T-helper 2 cell treated with Interferon-gamma antibody and Interleukin-4, amounts not matched to agents 100 ng/mL and 5 ng/mL, for 36 hours (primary cell): ENCODE measurements around the gene TRIM17. TPM values are rescaled to one million over a fixed set of nuclear protein-coding genes. Genes with fewer than 3 reads are reported as not detected.

ENCODE experiments used
- intact Hi-C: fragments of 100-400 bp; cut with micrococcal nuclease; formaldehyde crosslinking; loops from one replicate; pipeline ENCODE4 v1.15.1; 2023
- total RNA-seq: library from RNA; stranded (reverse); gene quantifications from 2 replicates; pipeline ENCODE4 v1.2.3, GENCODE V29; 2022

TRIM17 gene, protein sequence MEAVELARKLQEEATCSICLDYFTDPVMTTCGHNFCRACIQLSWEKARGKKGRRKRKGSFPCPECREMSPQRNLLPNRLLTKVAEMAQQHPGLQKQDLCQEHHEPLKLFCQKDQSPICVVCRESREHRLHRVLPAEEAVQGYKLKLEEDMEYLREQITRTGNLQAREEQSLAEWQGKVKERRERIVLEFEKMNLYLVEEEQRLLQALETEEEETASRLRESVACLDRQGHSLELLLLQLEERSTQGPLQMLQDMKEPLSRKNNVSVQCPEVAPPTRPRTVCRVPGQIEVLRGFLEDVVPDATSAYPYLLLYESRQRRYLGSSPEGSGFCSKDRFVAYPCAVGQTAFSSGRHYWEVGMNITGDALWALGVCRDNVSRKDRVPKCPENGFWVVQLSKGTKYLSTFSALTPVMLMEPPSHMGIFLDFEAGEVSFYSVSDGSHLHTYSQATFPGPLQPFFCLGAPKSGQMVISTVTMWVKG
- 2.5 TPM in 2 replicates for total RNA-seq

- intact Hi-C loops, result loop anchor here (1.0 kb wide), 1 partner anchor 9 kb away; no protein-coding TSS in a partner anchor
Observed at GRCh38 chr1:228416217-228416933, at the start of gene TRIM17. Gene TRIM17 (minus strand): TSS chr1:228416861. CDS start chr1:228415072, 1,789 bp downstream.

GRCh38 chr1:228465571-228466146 is 49.0 kb upstream of the TRIM17 start:
- intact Hi-C loops, result loop anchor here (1.0 to 10.0 kb wide), 5 partner anchors 8 to 361 kb away; partner anchors contain the start of genes C1orf35, MRPL55 and TRIM11

DNA sequence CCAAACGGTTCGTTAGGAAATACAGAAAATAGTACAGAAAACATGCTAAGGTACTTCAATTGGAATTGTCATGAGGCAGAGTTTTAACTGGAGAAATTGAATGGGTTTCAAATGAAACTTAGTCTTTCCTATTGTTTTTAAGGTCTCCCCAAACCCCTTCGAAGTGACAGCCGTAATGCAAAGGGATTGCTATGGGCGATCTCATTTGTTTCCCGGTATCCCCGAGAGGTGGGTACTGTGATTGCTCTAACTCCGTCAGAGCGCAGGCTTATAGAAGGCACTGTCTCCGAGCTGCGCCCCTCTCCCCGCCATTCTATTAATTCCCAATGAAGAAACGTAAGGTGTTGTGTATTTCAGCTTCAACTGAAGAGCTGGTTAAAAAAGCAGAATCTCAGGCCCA is 48.5 kb upstream of the TRIM17 start:
- intact Hi-C loops, result loop anchor here (2.0 to 10.0 kb wide), 4 partner anchors 58 to 360 kb away; partner anchors contain the start of genes C1orf35, MRPL55 and TRIM11

- intact Hi-C loops, result loop anchor here (1.0 to 10.0 kb wide), 7 partner anchors 23 to 677 kb away; partner anchors contain the start of genes C1orf35, IBA57, MRPL55 and RNF187
Observed at GRCh38 chr1:228464487-228464983, 47.9 kb upstream of the TRIM17 start.

DNA sequence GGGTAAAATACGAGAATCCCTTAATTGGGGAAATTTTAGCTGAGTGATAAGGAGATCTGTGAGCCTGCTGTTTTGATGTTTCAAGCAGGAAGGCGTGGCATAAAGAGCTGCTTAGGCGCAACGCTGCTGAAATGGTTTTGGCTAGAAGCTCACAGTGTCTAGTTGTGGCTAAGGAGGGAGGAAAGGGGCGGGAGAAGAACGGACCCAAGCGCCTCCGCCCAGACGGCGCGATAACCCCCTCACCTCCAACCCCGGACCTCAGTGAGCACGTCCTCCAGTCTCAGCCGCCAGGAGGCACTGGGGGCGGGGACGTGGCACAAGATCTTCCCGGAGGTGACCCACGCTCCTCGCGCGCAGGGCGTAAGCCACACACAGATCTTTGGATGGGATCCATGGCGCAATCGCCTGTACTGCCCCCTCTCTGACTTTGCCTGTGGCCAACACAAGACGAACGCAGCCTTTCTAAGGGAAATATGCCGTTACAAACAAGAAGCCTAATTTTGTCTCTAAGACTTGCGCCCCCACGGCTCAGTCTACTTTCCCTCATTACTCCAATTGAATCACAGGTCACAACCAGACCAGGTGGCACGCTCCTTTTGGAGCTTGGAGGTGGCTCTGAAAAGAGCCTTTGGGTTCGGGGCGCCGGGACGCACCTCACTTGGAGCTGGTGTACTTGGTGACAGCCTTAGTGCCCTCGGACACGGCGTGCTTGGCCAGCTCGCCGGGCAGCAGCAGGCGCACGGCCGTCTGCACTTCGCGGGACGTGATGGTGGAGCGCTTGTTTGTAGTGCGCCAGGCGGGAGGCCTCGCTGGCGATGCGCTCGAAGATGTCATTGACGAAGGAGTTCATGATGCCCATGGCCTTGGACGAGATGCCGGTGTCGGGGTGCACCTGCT is 47.1 kb upstream of the TRIM17 start:
- intact Hi-C loops, result loop anchor here (1.0 to 10.0 kb wide), 7 partner anchors 23 to 677 kb away; partner anchors contain the start of genes C1orf35, IBA57, MRPL55 and RNF187

GRCh38 chr1:228463009-228463558 is 46.4 kb upstream of the TRIM17 start:
- intact Hi-C loops, result loop anchor here (5.0 to 10.0 kb wide), 2 partner anchors 358 to 676 kb away; partner anchors contain the start of genes C1orf35 and MRPL55

DNA sequence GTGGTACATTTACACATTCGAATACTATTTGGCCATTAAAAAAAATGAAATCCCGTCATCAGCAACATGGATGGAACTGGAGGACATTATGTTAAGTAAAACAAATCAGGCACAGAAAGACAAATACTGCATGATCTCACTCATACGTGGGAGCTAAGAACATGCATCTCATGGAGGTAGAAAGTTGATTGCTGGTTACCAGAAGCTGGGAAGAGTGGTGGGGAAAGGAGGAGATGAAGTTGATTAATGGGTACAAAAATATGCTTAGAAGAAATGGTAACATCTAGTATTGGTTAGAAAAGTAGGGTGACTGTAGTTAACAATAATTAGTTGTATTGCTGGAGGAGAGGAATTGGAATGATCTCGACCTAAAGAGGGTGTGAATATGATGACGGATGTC is 45.9 kb upstream of the TRIM17 start:
- intact Hi-C loops, result loop anchor here (5.0 to 10.0 kb wide), 2 partner anchors 358 to 675 kb away; partner anchors contain the start of genes C1orf35 and MRPL55

- intact Hi-C loops, result loop anchor here (5.0 to 10.0 kb wide), 2 partner anchors 356 to 674 kb away; partner anchors contain the start of genes C1orf35 and MRPL55
Observed at GRCh38 chr1:228460821-228461220, 44.2 kb upstream of the TRIM17 start.

DNA sequence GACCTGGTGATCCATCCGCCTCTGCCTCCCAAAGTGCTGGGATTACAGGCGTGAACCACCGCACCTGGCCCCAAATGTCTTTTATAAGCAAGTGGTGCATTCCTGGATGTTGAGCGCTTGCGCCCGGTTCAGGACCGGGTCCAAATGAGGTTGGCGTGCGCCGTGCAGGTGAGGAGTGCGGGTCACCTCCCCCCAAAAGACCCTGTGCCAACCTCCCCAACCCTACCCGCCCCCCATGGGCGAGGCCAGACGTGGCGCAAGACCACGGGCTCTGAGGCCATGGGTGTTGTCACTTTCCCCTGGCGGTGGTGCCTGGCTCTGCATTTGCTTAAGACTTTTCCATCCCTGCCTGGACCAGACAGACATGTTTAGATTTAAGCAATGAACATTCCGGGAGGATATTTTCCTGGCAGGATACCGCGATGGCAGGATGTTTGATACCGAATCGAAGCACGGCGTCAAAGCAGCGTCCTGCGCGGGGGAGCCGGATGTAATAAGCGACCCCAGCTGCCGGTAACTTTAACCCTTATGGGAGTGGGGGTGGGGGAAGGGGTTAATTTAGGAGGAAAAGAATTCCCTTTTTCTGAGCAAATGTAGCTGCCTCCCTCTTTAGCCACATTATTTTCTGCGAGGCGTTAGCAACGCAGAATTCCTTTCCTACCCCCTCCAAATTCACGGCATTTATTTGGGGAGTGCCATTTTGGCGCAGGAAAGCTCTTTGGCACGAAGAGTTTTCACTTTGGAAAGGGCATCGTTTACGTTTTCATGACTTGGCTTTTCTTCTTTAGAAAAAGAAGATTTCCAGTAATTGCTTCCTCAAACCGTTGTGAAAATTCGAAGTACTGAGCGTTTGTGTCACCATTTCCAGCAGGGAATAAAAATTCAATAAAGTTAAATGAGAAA is 42.7 kb upstream of the TRIM17 start:
- intact Hi-C loops, result loop anchor here (5.0 kb wide), 2 partner anchors 182 to 377 kb away; partner anchors contain the start of gene ARF1

DNA sequence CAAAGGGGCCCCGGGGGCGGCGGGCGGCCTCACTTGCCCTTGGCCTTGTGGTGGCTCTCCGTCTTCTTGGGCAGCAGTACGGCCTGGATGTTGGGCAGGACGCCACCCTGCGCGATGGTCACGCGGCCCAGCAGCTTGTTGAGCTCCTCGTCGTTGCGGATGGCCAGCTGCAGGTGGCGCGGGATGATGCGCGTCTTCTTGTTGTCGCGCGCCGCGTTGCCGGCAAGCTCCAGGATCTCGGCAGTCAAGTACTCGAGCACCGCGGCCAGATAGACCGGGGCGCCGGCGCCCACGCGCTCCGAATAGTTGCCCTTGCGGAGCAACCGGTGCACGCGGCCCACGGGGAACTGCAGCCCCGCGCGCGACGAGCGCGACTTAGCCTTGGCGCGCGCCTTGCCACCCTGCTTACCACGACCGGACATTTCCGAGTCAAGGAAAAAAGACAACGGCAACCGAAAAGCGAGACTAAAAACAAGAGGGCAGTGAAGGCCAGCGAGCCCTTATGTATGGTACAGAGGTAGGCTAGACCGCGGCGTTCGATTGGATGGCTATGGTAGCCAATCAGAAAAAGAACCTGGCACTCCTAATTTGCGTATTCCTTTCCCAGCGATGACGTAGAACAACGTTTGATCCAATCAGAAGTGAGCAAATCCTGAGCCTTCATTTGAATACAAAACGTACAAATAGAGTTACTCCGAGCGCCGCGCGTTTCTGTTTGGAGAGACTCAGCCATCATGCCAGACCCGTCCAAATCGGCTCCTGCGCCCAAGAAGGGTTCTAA is 40.9 kb upstream of the TRIM17 start:
- intact Hi-C loops, result loop anchor here (1.0 to 5.0 kb wide), 9 partner anchors 9 to 375 kb away; partner anchors contain the start of genes ARF1, GUK1 and RNF187

DNA sequence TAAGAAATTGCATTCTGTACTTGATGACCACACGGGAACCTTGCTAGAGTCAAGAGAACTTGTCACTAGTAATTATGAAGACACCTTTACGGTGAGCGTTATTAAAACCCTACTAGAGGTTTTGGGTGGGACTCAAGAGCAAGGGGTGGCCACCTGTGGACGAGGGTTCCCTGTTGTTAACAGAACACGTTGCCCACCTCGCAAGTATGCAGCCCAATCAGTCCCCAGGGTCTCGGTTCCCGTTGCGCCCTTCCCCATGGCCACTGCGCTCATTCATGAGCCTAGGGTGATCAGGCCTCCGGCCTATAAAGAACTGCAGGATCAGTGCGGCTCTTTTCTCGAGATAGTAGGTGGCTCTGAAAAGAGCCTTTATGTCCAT is 40.3 kb upstream of the TRIM17 start:
- intact Hi-C loops, result loop anchor here (1.0 to 5.0 kb wide), 9 partner anchors 9 to 375 kb away; partner anchors contain the start of genes ARF1, GUK1 and RNF187

- intact Hi-C loops, result loop anchor here (1.0 to 5.0 kb wide), 9 partner anchors 10 to 374 kb away; partner anchors contain the start of genes ARF1, GUK1 and RNF187
Observed at GRCh38 chr1:228456252-228457016, 39.8 kb upstream of the TRIM17 start.

DNA sequence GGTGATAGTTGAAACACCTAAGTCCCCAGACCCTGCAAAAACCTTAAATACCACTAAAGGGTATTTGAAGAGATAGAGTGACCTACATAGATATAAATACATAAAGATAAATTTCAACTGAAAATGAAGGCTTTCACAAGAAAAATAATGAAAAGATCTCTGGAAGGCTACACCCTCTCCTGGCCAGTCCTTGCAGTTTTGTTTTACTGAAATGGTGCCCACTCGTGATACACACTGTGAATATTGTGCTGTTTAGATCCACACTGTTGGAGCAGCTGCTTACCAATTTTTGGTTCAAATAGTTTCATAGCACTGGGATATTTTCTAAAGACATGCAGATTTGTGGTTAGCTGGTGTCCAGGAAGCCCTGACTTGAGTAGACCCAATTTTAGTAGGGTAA is 39.1 kb upstream of the TRIM17 start:
- intact Hi-C loops, result loop anchor here (2.0 to 5.0 kb wide), 4 partner anchors 77 to 373 kb away; partner anchors contain the start of gene ARF1

DNA sequence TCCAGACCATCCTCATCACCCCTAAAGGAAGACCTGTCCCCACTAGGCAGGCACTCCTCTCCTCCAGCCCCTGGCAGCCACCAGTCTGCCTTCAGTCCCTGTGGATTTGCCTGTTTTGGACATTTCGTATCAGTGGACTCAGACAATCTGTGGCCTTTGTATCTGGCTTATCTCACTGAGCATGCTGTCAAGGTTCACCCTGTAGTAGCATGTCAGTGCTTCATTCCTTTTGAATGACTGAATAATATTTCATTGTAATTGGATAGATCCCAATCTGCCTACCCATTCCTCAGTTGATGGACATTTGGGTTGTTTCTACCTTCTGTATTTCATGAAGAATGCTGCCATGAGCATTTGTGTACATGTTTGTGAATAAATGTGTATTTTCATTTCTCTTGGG is 37.6 kb upstream of the TRIM17 start:
- intact Hi-C loops, result no loop called here

GRCh38 chr1:228453614-228454013 is 37.0 kb upstream of the TRIM17 start:
- intact Hi-C loops, result no loop called here

DNA sequence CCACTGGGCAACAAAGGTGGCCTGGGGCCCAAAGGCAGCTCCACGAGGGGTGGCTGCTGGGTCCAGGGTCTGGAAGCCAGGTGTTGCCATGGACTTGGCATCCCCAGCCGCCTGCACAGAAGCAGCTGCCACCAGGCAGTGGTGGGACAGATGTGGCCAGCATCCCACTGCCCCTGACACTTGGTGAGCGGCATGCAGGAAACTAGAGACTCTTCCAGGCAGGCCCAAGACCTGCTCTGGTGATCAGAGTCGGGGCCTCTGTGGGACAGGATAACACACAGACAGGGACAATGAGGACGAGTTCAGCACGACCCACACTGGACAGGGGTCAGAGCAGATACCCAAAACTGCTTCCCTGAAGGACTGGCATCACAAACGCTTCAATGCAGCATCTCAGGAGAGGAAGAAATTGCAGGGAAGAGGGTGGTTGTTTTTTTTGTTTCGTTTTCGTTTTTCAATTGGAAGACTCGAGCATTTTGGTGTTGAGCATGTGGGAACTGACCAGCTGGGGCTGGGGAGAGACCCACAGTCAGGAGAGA is 36.4 kb upstream of the TRIM17 start:
- intact Hi-C loops, result no loop called here
